NCI-H748 (cell line): ENCODE data around the gene FBXL16.

ENCODE experiments used
- DNase-seq: peaks from one replicate; lab custom pipeline; 2025; ENCODE audit not compliant: unreplicated experiment; lab: John Stamatoyannopoulos, UW

Gene FBXL16

DNA sequence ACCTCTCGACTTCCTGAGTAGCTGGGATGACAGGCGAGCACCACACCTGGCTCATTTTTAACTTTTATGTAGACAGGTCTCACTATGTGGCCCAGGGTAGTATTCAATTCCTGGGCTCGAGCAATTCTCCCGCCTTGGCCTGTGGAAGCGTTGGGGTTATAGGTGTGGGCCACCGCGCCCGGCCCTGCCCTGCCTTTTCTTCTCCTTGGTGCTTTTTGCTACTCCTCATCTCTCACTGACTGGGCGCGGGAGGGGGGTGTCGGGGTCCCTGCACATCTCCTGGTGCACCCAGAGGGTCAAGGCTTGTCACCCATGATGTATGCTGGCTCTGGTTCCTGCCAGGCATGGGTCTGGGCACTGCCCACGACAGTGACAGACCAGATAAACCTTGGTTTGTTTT is 61.0 kb downstream of the FBXL16 start:
- DNase-seq = no peak

- no peak for DNase-seq
Observed at GRCh38 chr16:643050-643368, 62.6 kb downstream of the FBXL16 start.
